Sigmoid colon (tissue), 7 donors: ENCODE measurements around the gene FAU. TPM values are rescaled to one million over a fixed set of nuclear protein-coding genes. Genes with fewer than 3 reads are reported as not detected.

Experiments used
- DNase-seq: peaks from one replicate; pipeline ENCODE4 v3.0.0-alpha.2; 2019
- H3K27ac ChIP-seq, 4 donors: fragments of 200-600 bp; sonication (generic); one replicate each; pipeline ENCODE4 v1.5.1; 2016 to 2019; ENCODE audit warnings: mild to moderate bottlenecking in 1 of 4
- H3K27me3 ChIP-seq, 3 donors: fragments of 200-600 bp; sonication (generic); one replicate each; pipeline ENCODE4 v1.5.1; 2019; ENCODE audit warnings: mild to moderate bottlenecking in 1 of 3
- H3K36me3 ChIP-seq, 4 donors: fragments of 200-600 bp; sonication (generic); one replicate each; pipeline ENCODE4 v1.5.1; 2016 to 2019
- H3K4me1 ChIP-seq, 4 donors: fragments of 200-600 bp; sonication (generic); one replicate each; pipeline ENCODE4 v1.5.1; 2017 to 2019
- H3K4me3 ChIP-seq, 4 donors: fragments of 200-600 bp; sonication (generic); one replicate each; pipeline ENCODE4 v1.5.1; 2017 to 2019; ENCODE audit warnings: mild to moderate bottlenecking in 2 of 4, moderate library complexity in 1 of 4
- H3K9me3 ChIP-seq, 4 donors: fragments of 200-600 bp in 3 of 4; sonication (generic) in 3 of 4; one replicate each; pipeline versions ENCODE4 v1.5.1 to v1.6.1; 2013 to 2019
- CTCF ChIP-seq, 4 experiments: fragments of 450-650 bp in 3 of 4; fragments of 200-600 bp in 1 of 4; IDR thresholded peaks; one replicate each; pipeline ENCODE4 v1.5.1; 2016 to 2019; ENCODE audit warnings: antibody characterized with exemption in 4 of 4, mild to moderate bottlenecking in 3 of 4, moderate library complexity in 2 of 4
- EP300 ChIP-seq, 4 donors: sonication (generic); formaldehyde crosslinking; IDR thresholded peaks; one replicate each; pipeline ENCODE4 v1.6.1; 2017; ENCODE audit warnings: antibody characterized with exemption in 4 of 4
- POLR2A ChIP-seq, 2 donors: fragments of 450-650 bp; IDR thresholded peaks; one replicate each; pipeline ENCODE4 v1.6.1; 2016; ENCODE audit warnings: antibody characterized with exemption in 2 of 2, mild to moderate bottlenecking in 2 of 2, moderate library complexity in 2 of 2
- POLR2AphosphoS5 ChIP-seq, 4 donors: sonication (generic); formaldehyde crosslinking; IDR thresholded peaks; one replicate each; pipeline ENCODE4 v1.6.1; 2017; ENCODE audit warnings: antibody characterized with exemption in 4 of 4
- WGBS, 2 donors: extraction: QIAGEN DNeasy Blood & Tissue Kit; methylation state at CpG; one replicate each; pipeline ENCODE4 v1.1.7; 2013; 5-methylcytosine and 5-hydroxymethylcytosine counted together
- intact Hi-C: fragments of 100-400 bp; cut with DNase I; formaldehyde crosslinking; loops from one replicate; pipeline ENCODE4 v1.15.1; 2023
- polyA plus RNA-seq, 3 donors: library from polyadenylated mRNA; stranded (reverse); fragments of 200-250 nt; gene quantifications; one replicate each; pipeline ENCODE4 v1.2.3, GENCODE V29; 2013
- total RNA-seq, 4 donors: library from RNA; depleted of rRNA; stranded (reverse); fragments of >200 nt; gene quantifications; one replicate each; pipeline ENCODE4 v1.1.0, GENCODE V29; 2016
- donor health status: healthy with polysubstance abuse.
- donor health status: Bipolar disorder and iron deficiency.
- donor health status: healthy.

Gene FAU
- total and polyA plus RNA-seq, 7 donors = 811 to 1,561 (median 1,235) TPM

- WGBS, 2 donors = 84 to 88% methylated on average over 19 of the region's 19 CpGs
- peaks cover 0 to 29% (median 23%) of the 10 kb centered on the region in 4 donors for H3K4me1 ChIP-seq
- peaks cover 45 to 72% (median 63%) of the 10 kb centered on the region in 4 donors for H3K36me3 ChIP-seq
- no peaks in the 10 kb centered on the region for H3K9me3 ChIP-seq
- no peaks in the 10 kb centered on the region for H3K27me3 ChIP-seq
- DNase-seq = no peak
- no peak overlapping the region for H3K27ac ChIP-seq
- TF ChIP-seq POLR2AphosphoS5 (IDR thresholded peaks at IDR 0.05) (no peak), POLR2A (IDR thresholded peaks at IDR 0.05) (no peak), CTCF (IDR thresholded peaks at IDR 0.05) (no peak), EP300 (IDR thresholded peaks at IDR 0.05) (no peak)
- no peak overlapping the region for H3K4me3 ChIP-seq
- intact Hi-C loops = loop anchor here (5.0 kb wide), 1 partner anchor 131 kb away; the partner anchor contains the start of gene POLA2
These were observed 8.9 kb upstream of the FAU start for GRCh38 chr11:65130631-65131416.

GRCh38 chr11:65129649-65130441 lies 7.9 kb upstream of the FAU start:
- DNase-seq = peak; percentile 64
- no peak overlapping the region for H3K27ac ChIP-seq
- H3K36me3 ChIP-seq = peaks cover 49 to 82% (median 71%) of the 10 kb centered on the region in 4 donors
- H3K4me1 ChIP-seq = peaks cover 0 to 22% (median 17%) of the 10 kb centered on the region in 4 donors
- TF ChIP-seq EP300 (IDR thresholded peaks at IDR 0.05) (no peak), POLR2AphosphoS5 (IDR thresholded peaks at IDR 0.05) (no peak), CTCF (IDR thresholded peaks at IDR 0.05) (no peak), POLR2A (IDR thresholded peaks at IDR 0.05) (no peak)
- no peak overlapping the region for H3K4me3 ChIP-seq
- no peaks in the 10 kb centered on the region for H3K9me3 ChIP-seq
- no peaks in the 10 kb centered on the region for H3K27me3 ChIP-seq
- intact Hi-C loops = loop anchor here (5.0 kb wide), 1 partner anchor 132 kb away; the partner anchor contains the start of gene POLA2
- whole genome bisulfite sequencing, 2 donors = 86 to 94% methylated on average over 13 of the region's 13 CpGs

- Histone ChIP-seq H3K9me3 (no peaks in the 10 kb centered on the region), H3K4me1 (peaks cover 0 to 17% (median 12%) of the 10 kb centered on the region in 4 donors), H3K27me3 (no peaks in the 10 kb centered on the region), H3K27ac (no peak overlapping the region), H3K36me3 (peaks cover 49 to 91% (median 72%) of the 10 kb centered on the region in 4 donors), H3K4me3 (no peak overlapping the region)
- intact Hi-C loops = no loop called here
- TF ChIP-seq CTCF (IDR thresholded peaks at IDR 0.05) = no peak
- TF ChIP-seq POLR2A (IDR thresholded peaks at IDR 0.05) = no peak
- no peak for TF ChIP-seq EP300 (IDR thresholded peaks at IDR 0.05)
- TF ChIP-seq POLR2AphosphoS5 (IDR thresholded peaks at IDR 0.05) = no peak
- peak; percentile 60 for DNase-seq
- 90 to 91% methylated on average over 15 of the region's 15 CpGs for WGBS, 2 donors
These were observed 6.5 kb upstream of the FAU start for GRCh38 chr11:65128182-65129145.

- intact Hi-C loops = no loop called here
- 85 to 87% methylated on average over 12 of the region's 12 CpGs for WGBS, 2 donors
- Histone ChIP-seq H3K36me3 (peaks cover 49 to 86% (median 71%) of the 10 kb centered on the region in 4 donors), H3K9me3 (no peaks in the 10 kb centered on the region), H3K27me3 (no peaks in the 10 kb centered on the region), H3K4me3 (no peak overlapping the region), H3K27ac (no peak overlapping the region), H3K4me1 (peaks cover 0 to 16% (median 10%) of the 10 kb centered on the region in 4 donors)
- DNase-seq = peak; percentile 41
- TF ChIP-seq POLR2AphosphoS5 (IDR thresholded peaks at IDR 0.05) (no peak), EP300 (IDR thresholded peaks at IDR 0.05) (no peak), POLR2A (IDR thresholded peaks at IDR 0.05) (no peak), CTCF (IDR thresholded peaks at IDR 0.05) (no peak)
These were observed 5.7 kb upstream of the FAU start for GRCh38 chr11:65127473-65128181.
